Esophagus muscularis mucosa (tissue), 4 donors: ENCODE measurements around the gene BLCAP. TPM values are rescaled to one million over a fixed set of nuclear protein-coding genes. Genes with fewer than 3 reads are reported as not detected.

Experiments
- DNase-seq: peaks from one replicate; pipeline ENCODE4 v3.0.0-alpha.2; 2017; ENCODE audit errors: extremely low spot score
- H3K27ac ChIP-seq, 4 donors: fragments of 200-600 bp; sonication (generic); replicated peaks in 1 of 4; 1 replicate in 3 of 4; 2 replicates in 1 of 4; pipeline ENCODE4 v1.5.1; 2016 to 2019; ENCODE audit warnings: mild to moderate bottlenecking in 1 of 4
- H3K27me3 ChIP-seq, 4 donors: fragments of 200-600 bp; sonication (generic); one replicate each; pipeline versions ENCODE4 v1.5.1 to v1.6.0; 2016 to 2019
- H3K36me3 ChIP-seq, 4 donors: fragments of 200-600 bp; sonication (generic); one replicate each; pipeline ENCODE4 v1.5.1; 2016 to 2019
- H3K4me1 ChIP-seq, 4 donors: fragments of 200-600 bp; sonication (generic); one replicate each; pipeline ENCODE4 v1.5.1; 2016 to 2019
- H3K4me3 ChIP-seq, 4 donors: fragments of 200-600 bp; sonication (generic); 1 replicate in 2 of 4; 2 replicates in 2 of 4; pipeline ENCODE4 v1.5.1; 2016 to 2019; ENCODE audit warnings: mild to moderate bottlenecking in 4 of 4, moderate library complexity in 1 of 4
- H3K9me3 ChIP-seq, 4 donors: fragments of 200-600 bp; sonication (generic); 1 replicate in 3 of 4; 2 replicates in 1 of 4; pipeline ENCODE4 v1.5.1; 2016 to 2019
- CTCF ChIP-seq, 3 experiments: fragments of 200-600 bp in 2 of 3; fragments of 450-650 bp in 1 of 3; sonication (generic) in 2 of 3; IDR thresholded peaks; one replicate each; pipeline ENCODE4 v1.5.1; 2017 to 2019; ENCODE audit warnings: antibody characterized with exemption in 3 of 3, mild to moderate bottlenecking in 2 of 3, moderate library complexity in 1 of 3
- EP300 ChIP-seq: sonication (generic); formaldehyde crosslinking; IDR thresholded peaks from one replicate; pipeline ENCODE4 v1.6.1; 2017; ENCODE audit warnings: antibody characterized with exemption
- POLR2A ChIP-seq: fragments of 450-650 bp; IDR thresholded peaks from one replicate; pipeline ENCODE4 v1.6.1; 2017; ENCODE audit warnings: antibody characterized with exemption, moderate library complexity, mild to moderate bottlenecking, low read depth
- POLR2AphosphoS5 ChIP-seq, 2 donors: sonication (generic); formaldehyde crosslinking; IDR thresholded peaks; one replicate each; pipeline ENCODE4 v1.6.1; 2017; ENCODE audit warnings: antibody characterized with exemption in 2 of 2
- WGBS: methylation state at CpG from one replicate; pipeline ENCODE4 v1.1.5; 2018; 5-methylcytosine and 5-hydroxymethylcytosine counted together
- intact Hi-C: fragments of 100-400 bp; cut with DNase I; formaldehyde crosslinking; loops from one replicate; pipeline ENCODE4 v1.15.1; 2023
- total RNA-seq, 4 donors: library from RNA; depleted of rRNA; stranded (reverse); fragments of >200 nt; gene quantifications; one replicate each; pipeline versions ENCODE4 v1.1.0 to v1.2.1, GENCODE V29; 2016

BLCAP gene
- total RNA-seq, 4 donors from 2014 or later, result 41.9 to 59.6 (median 50.9) TPM

- Histone ChIP-seq H3K9me3 (no peaks in the 10 kb centered on the region), H3K36me3 (no peaks in the 10 kb centered on the region), H3K27me3 (peaks cover 0 to 54% (median 11%) of the 10 kb centered on the region in 4 donors), H3K27ac (no peak overlapping the region), H3K4me3 (peak overlapping the region in 1 of 4 donors; percentile 2), H3K4me1 (peaks cover 0 to 16% (median 13%) of the 10 kb centered on the region in 4 donors)
- TF ChIP-seq POLR2A (no peak), POLR2AphosphoS5 (IDR thresholded peaks at IDR 0.05) (no peak), EP300 (no peak), CTCF (IDR thresholded peaks at IDR 0.05) (no peak)
- 37% methylated on average over 4 of the region's 19 CpGs for WGBS
- intact Hi-C loops, result loop anchor here (2.0 to 5.0 kb wide), 2 partner anchors 428 to 659 kb away; no protein-coding TSS in a partner anchor
- peak; percentile 39 for DNase-seq
These were observed 36.3 kb upstream of the BLCAP start for GRCh38 chr20:37564016-37564387.

GRCh38 chr20:37562695-37563480 is 35.2 kb upstream of the BLCAP start:
- no peak overlapping the region for H3K4me3 ChIP-seq
- WGBS, result 69% methylated on average over 3 of the region's 3 CpGs
- intact Hi-C loops, result loop anchor here (5.0 kb wide), 1 partner anchor 429 kb away; no protein-coding TSS in a partner anchor

GRCh38 chr20:37560629-37561028 is 33.0 kb upstream of the BLCAP start:
- WGBS, result 67% methylated on average over 4 of the region's 4 CpGs
- no peak for DNase-seq
- peaks cover 0 to 45% (median 5%) of the 10 kb centered on the region in 4 donors for H3K27me3 ChIP-seq
- H3K4me1 ChIP-seq, result peaks cover 0 to 8% (median 8%) of the 10 kb centered on the region in 4 donors
- H3K27ac ChIP-seq, result no peak overlapping the region
- H3K9me3 ChIP-seq, result no peaks in the 10 kb centered on the region
- intact Hi-C loops, result loop anchor here (5.0 kb wide), 1 partner anchor 432 kb away; no protein-coding TSS in a partner anchor
- TF ChIP-seq POLR2AphosphoS5 (IDR thresholded peaks at IDR 0.05) (no peak), CTCF (IDR thresholded peaks at IDR 0.05) (no peak), POLR2A (no peak), EP300 (no peak)
- H3K36me3 ChIP-seq, result no peaks in the 10 kb centered on the region
- H3K4me3 ChIP-seq, result no peak overlapping the region

More at GRCh38 chr20:37562695-37563480, 35.2 kb upstream of the BLCAP start:
- TF ChIP-seq POLR2A (no peak), CTCF (IDR thresholded peaks at IDR 0.05) (no peak), POLR2AphosphoS5 (IDR thresholded peaks at IDR 0.05) (no peak), EP300 (no peak)
- peak; percentile 37 for DNase-seq
- Histone ChIP-seq H3K36me3 (no peaks in the 10 kb centered on the region), H3K4me1 (peaks cover 0 to 15% (median 13%) of the 10 kb centered on the region in 4 donors), H3K27me3 (peaks cover 0 to 54% (median 9%) of the 10 kb centered on the region in 4 donors), H3K9me3 (no peaks in the 10 kb centered on the region), H3K27ac (no peak overlapping the region)

GRCh38 chr20:37559312-37560027 is 31.8 kb upstream of the BLCAP start:
- no peak for DNase-seq

More at GRCh38 chr20:37559312-37560027, 31.8 kb upstream of the BLCAP start:
- Histone ChIP-seq H3K27me3 (peaks cover 0 to 34% (median 2%) of the 10 kb centered on the region in 4 donors), H3K4me3 (no peak overlapping the region), H3K27ac (no peak overlapping the region), H3K36me3 (no peaks in the 10 kb centered on the region), H3K4me1 (peaks cover 0 to 5% (median 5%) of the 10 kb centered on the region in 4 donors), H3K9me3 (no peaks in the 10 kb centered on the region)
- intact Hi-C loops, result loop anchor here (5.0 kb wide), 1 partner anchor 433 kb away; no protein-coding TSS in a partner anchor
- 91% methylated on average over 11 of the region's 11 CpGs for WGBS
- TF ChIP-seq EP300 (no peak), CTCF (IDR thresholded peaks at IDR 0.05) (no peak), POLR2A (no peak)
